Hematopoietic multipotent progenitor cell treated with erythropoietin and hydrocortisone succinate and interleukin-3 and kit ligand, for 4 days (in vitro differentiated cells): ENCODE results near the gene WNT6.
"Not testable (repeated sequence)": the region's sequence is repeated elsewhere in the genome, so short reads cannot be mapped to it uniquely, and the experiment has no call there.

ENCODE experiments used
- DNase-seq: peaks from one replicate; pipeline ENCODE4 v3.0.0-alpha.2; 2015

The WNT6 gene

DNA sequence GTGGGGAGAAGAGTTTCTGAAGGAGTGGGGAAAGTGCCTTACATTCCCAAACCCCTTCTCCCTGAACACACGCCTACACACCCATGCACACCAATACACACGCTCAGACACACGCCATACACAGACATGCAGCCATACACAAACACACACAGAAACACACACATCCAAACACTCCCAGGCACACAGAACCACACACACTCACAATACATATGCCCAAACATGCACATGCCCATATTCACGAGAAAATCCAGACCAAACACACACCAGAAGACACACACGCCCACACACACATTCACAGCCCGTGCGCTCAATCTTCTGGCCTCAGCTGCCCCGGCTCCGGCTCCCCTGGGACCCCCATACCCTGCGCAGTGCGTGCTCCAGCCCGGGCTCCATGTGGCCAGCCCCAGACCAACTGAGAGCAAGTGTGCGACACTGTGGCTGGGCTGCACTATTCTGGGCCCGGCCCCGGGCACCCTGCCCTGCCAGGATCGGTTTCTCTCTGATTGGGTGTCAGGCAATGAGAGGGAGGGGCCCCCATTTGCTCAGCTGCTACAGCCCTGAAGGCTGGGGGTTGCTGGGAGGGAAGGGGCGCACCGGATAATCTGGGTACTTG, 28.1 kb upstream of the WNT6 start, which contains the start of gene PRKAG3:
Gene PRKAG3, minus strand, starts transcription at position 426 of the 613 bp plus-strand sequence.
- DNase-seq, result no peak

DNA sequence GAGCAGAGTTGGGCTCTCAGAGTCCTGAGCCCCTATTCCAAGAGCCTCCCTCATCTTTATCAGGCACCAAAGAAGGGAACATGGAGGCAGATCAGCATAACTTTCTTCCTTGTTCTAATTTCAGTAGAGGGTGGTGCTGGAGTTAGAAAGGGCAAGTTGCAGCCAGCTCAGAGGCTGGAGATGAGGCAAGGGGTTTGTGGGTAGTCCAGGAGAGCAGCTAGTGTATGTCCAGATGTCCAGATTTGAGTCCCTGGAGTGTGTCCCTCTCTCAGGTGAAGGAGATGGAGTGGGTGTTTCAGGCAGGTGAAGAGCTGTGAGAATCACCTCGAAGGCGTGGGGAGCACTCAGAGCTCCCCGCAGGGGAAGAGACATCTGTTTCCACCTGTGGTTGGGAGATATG, 27.5 kb upstream of the WNT6 start:
- no peak for DNase-seq

DNA sequence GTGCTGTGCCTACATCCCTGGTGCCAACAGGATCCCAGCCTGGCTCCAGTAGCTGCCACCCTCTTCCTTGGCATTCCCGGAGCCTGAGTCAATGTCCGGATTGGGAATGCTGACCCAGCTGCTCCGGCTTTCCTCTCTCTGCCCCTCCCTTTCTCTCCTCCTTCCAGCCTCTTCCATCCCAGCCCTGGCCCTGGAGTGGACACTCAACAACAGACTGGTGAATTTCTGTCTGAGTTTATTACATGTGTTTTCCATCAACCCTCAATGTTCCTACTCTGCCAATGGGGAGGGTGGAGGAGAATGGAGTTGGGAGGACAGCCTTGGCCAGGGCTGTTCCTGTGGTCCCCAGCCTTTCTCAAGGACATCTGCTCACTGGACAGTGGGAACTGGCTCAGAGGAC, 27.1 kb upstream of the WNT6 start:
- no peak for DNase-seq

DNA sequence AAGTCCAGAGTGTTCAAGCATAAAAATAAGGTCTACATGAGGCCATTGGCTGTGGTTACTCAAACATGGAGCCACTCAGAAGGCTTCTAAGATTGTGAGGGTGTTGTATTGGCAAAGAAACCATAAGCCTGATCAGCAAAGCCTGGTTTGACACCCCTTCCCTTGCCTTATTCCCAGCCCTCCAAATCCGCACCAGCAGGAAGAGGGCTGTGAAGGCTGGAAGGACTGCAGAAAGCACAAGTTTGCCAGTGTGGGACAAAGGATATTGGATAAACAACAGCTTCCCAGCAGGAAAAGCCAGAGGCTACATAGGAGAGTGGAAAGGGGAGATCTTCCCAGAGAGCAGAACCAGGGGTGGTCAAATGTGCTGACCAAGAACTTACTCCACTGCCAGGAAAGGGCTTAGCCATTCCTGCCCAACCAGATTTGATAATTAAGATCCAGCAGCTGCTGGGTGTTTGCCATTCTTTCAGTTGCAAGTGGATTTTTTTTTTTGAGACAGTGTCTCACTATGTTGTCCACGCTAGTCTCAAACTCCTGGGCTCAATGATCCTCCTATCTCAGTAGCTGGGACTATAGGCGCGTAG, 26.5 kb upstream of the WNT6 start:
- no peak for DNase-seq

DNA sequence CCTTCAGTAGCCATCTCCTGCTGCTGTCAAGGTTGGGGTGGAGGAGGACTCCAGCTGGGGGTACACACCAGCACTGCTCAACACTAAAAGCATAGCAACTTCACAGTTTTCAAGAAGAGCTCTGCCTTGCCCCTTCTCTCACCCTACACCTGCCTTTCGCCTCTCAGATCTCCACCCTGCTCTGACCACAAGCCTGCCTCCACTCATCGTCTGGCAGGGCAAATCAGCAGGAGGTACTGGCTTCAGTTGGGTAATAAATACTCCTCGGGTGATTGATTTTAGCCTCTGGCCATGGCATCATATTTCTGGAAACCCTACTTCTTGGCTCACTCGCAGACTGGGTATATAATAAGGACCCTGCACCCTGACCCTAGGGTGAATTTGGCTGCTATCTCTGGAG, 24.9 kb upstream of the WNT6 start:
- no peak for DNase-seq

DNA sequence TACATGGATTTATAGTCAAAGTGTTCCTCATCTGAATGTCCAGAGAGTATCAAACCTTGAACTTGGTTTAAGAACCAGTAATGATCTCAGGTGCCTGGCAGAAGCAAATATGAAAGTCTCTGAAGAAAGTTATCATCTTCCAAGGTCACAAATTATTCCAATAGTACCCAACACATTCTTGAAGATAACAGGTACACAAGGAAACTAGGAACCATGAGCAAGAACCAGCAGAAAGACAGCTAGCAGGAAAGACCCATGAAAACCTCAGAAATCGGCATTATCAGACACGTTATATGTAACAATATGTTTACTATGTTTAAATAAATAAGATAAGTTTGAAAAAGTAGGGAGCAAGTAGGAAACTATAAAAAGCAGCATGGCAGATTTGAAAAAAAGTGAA, 22.1 kb upstream of the WNT6 start:
- DNase-seq, result no peak

DNA sequence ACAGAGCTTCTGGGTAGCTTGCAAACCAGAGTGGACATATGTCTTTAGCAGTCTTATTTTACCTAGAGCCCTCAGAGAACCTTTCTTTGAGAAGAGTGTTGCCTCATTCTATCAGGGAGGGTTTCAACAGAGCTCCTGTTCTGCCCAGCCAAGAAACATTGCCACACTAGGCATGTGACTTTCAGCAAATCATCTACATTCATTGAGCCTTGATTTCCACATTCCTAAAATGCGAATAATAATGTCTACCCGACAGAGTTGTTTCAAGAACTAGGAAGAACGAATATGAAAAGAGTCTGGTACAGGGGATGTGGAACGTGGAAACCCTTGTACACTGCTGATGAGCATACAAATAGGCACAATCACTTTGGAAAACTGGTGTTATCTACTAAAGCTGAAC, 20.2 kb upstream of the WNT6 start:
- DNase-seq, result no peak

DNA sequence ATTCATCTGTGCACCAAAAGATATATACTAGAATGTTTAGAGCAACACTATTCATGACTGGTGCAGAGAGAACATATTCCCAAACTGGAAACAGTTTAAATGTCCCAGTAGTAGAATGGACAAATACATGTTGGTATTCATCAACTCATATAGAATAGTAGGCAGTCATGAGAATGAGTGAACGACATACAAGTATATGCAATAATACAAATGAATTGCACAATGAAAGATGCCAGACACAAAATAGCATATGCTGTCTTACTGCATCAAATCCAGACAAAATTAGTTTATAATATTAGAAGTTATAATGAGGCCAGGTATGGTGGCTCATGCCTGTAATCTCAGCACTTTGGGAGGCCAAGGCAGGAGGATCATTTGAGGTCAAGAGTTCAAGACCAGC, 19.7 kb upstream of the WNT6 start:
- no peak for DNase-seq

DNA sequence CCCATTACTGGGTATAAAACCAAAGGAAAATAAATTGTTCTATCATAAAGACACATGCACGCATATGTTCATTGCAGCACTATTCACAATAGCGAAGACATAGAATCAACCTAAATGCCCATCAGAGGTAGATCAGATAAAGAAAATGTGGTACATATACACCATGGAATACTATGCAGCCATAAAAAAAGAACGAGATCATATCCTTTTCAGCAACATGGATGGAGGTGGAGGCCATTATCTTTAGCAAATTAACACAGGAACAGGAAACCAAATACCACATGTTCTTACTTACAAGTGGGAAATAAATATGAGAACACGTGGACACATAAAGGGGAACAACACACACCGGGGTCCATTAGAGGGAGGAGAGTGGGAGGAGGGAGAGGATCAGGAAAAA, 15.3 kb upstream of the WNT6 start:
- DNase-seq, result not testable (repeated sequence)

DNA sequence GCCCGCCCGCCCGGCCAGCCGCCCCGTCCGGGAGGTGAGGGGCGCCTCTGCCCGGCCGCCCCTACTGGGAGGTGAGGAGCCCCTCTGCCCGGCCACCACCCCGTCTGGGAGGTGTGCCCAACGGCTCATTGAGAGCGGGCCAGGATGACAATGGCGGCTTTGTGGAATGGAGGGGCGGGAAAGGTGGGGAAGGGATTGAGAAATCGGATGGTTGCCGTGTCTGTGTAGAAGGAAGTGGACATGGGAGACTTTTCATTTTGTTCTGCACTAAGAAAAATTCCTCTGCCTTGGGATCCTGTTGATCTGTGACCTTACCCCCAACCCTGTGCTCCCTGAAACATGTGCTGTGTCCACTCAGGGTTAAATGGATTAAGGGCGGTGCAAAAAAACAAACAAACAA, 12.6 kb upstream of the WNT6 start:
- not testable (repeated sequence) for DNase-seq

DNA sequence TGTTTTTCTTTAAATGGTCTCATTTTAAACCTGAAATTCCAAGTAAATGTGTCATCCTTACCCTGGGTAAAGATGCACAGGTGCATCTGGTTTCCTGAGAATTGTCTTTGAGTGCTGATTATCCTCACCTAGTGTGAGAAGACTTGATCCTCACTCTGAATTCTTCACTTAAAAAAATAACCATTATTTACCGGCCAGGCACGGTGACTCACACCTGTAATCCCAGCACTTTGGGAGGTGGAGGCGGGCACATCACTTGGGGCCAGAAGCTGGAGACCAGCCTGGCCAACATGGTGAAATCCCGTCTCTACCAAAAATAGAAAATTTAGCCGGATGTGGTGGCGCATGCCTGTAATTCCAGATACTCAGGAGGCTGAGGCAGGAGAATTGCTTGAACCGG, 9.9 kb upstream of the WNT6 start:
- DNase-seq, result no peak

DNA sequence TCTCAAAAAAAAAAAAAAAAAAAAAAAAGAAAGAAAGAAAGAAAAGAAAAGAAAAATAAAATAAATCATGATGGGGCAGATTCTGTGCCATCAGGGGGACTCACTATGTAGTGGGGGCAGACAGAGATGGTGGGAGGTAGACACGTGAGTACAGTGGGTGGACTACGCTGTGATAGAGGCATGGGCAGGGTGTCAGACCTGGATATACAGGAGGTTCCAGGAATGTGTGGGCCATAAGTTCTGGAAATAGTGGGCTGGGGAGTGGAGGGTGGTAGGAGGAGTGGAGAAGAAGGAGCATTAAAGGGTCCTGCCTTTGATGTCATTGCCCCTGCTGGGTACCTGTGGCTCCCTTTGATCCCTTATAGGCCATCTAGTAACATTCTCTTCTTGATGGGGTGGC, 8.8 kb upstream of the WNT6 start:
- no peak for DNase-seq

DNA sequence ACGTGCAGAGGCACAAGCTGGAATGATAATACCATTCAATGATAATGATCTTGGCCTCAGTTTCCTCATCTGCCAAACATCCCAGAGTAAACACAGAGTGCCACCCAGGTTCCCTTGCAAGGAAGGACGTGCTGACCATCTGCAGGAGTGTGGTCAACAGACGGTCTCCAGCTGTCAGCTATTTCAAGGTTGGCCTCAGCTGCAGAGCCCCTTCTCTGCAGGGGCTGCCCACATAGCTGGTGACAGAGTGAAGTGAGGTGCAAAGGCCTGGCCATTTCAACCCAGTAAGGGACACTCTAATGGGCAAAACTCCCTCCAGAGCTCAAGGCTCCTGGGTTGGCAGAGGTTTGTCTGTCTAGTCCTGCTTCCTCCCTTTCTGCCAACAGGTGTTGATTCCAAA, 8.3 kb upstream of the WNT6 start:
- DNase-seq, result no peak

DNA sequence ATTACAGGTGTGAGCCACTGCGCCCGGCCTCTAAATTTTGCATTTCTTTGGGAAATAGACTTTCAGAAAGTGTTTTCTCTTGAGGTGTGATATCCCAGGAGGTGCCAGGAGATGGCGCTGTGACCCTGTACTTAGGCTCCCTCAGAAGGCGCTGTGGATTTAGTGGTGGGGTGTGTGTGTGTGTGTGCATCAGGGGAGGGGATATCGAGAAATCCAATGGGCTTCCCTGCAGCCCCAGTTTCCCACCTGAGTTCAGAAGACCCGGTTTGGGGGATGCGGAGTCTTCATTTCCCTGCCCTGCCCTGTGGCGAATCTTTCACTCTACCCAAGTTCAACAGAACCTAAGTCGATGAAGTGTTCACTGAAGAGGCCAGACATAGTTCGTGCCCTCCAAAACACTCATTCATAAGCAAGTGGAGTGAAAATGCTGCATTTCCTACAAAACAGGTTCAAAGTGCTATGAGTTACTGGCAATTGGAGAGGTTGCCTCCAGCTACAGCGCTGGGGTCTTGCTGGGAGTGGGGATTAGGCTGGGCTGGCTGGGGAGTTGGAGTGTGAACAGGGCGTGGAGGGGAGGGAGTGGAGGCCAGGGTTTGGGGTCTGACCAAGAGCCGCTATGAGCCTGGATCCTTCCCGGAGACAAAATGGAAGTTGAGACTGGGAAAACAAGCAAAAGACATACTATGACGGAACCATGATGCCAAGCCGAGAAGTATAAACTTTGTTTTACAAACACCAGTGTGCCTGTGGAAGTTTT, 6.5 kb upstream of the WNT6 start:
- peak; percentile 79 for DNase-seq

DNA sequence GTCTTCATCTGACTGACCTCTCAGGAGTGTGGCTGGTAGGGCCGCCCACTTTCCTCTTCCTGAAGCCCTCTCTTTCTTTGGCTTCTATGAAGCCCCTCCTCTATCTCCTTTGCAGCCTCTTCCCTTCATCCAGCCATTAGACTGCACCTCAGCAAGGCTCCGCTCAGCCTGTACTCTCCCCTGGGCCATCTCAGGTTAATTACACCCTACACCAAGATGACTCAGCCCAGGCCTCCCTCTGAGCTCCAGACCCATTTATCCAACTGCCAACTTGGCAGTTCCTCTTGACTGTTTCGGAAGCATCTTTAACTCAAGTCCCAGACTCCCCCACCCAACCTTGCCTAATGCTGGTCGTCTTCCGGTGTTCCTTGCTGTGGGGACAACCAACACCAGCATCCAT, 5.8 kb upstream of the WNT6 start:
- DNase-seq, result no peak

DNA sequence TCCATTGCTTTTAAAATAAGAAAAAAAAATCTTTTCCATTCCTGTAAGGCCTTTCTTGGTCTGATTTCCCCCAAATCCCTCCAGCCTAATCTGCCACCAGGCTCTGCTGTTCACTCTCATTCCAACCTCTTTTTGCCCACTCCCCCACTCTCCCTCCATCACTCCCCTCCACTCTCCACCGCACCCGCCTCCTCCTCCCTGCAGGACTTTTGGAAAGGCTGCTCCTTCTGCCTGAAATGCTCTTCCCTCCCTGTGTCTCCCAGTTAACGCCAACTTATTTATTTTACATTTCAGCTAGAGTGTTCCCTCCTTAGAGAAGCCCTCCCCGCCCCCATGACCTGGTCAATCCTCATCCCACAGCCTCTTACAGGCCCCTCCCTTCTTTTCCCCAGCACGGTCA, 4.7 kb upstream of the WNT6 start:
- no peak for DNase-seq

DNA sequence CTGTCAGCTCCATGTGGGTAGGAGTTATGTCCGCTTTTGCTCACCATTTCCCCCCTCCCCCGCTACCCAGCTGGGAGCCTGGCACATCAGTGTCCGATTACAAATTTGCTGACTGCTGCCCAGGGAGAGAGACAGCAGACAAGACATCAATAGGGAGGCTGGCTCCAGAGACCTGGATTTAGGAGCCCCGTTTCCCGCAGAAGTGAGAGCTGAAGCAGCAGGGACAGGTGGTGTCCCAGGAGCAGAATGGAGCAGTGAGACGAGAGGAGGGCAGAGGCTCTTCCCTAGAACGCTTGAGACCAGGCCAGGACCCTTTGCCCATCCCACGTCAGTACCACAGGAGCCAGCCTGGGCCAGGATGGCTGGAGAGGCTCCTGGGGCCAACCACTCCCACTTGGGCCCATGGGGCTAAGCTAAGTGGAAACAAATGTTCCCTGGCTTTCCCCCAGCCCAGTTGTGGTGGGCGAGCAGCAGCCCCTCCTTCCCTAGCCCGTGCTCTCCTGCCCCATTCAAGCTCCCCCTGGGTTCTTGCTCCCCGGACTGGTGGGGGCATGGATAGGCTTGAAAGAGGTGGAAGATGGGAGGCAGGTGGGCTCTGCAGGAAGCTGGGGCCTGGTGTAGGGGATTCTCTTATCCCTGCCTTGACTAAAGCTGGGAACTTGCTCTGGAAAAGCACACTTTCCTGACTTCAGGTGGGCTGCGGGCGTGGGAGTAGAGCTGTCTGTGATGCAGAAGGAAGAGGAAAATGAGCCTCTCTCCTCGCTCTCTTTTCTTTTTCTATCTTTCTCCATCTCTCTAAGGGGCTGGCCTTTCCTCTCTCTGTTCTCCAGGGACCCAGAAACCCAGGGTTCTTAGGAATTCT, 4.1 kb upstream of the WNT6 start:
- no peak for DNase-seq

DNA sequence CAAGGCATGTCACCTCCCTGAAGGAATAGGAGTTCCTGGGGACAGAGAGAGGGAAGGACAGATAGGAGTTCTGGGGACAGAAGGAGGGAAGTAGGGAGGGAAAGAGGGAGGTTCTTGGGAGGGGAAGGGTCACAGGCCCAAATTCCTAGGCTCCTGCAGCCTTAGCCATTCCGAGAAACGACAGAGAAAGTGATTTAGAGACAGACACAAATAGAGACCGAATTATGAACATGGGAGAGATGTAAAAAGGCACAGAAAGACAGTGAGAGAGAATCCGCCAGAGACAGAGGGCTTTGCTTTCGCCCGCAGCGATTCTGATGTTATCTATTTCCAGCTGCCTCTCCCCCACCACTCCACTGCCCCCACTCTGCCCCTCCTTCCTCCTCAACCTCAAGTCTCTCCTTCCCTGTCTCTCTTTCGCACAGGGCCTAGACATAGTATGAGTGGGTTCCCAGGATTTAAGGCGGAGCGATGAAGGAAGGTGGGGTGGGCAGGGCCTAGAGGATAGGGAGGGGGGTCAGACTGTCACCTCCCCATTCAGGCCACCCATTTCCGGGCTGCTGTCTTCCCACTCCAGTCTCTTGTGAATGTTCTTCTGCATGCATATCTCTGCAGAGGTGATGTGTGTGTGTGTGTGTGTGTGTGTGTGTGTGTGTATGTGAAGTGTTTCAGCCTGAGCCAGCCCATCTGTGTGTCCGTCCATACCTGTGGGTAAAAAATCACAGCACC, 3.3 kb upstream of the WNT6 start:
- peak; percentile 48 for DNase-seq

DNA sequence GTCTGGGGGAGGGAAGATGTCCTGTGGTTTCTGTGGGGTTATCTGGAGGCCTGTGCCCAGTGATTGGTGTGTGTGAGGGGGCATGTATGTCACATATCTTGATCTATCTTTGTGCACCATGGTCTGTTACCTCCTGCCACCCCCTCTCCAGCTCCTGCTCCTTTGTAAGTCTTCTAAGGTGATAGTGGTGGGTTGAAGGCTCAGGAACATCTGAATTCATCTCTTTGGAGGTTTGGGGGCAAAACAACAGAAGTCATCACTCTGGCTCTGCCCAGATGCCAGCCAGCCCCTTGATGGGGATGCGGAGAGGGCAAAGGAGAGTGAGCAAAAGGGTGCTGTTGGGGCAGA, 2.7 kb upstream of the WNT6 start:
- DNase-seq, result no peak

DNA sequence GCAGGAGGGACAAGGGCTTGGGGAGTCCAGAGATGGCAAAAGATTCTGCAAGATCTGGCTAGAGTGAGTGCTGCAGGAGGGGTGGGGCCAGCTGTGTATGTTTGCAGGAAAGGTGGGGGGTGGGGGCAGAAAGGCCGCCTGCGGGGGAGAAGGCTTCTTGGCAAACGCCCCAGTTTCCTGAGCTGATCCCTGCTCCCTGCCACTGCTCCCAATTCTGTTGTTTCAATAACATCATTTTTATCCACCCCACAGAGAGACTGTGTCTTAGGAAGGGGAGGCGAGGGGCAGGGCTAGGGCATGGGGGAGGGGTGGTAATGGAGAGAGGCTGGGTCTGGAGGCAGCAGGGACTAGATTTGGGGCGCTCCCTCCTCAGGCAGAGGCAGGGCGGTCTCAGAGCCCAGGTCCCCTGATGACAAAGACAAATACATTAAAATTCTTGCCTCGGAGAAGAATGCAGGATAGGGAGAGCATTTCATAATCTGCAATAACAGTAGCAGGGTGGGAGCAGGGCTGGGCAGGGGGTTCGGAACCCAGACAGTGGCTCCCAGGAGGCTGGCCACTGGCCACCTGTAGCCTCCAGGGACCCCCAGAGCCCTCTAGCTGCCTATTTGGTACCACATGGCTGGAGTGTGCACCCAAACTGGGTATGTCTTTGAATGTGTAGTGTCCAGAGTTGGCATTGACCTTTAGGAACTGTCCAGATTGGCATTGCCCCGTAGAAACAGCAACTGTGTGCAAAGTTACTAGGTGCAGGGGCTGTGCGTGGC, 2.1 kb upstream of the WNT6 start:
- DNase-seq, result no peak

DNA sequence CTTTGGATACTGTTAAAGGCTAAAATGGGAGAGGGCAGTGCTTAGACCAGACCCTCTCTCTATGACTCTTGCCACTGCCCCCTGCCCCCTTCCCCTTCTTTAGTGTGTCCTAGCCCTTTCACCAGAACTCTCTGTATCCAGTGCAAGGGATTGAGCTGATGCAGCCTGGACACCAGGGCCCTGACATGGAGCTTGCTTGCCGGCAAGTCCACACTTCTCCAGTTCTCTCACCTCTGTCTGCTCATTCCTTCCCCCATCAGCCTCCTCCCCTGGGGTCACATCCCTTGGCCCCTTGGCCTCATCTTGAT, 1.5 kb upstream of the WNT6 start:
- DNase-seq, result no peak
